8988T (cell line): Measurements from ENCODE around the gene ZNF221.

ENCODE experiments used
- DNase-seq: peaks from one replicate; pipeline ENCODE4 v3.0.0; 2011

The ZNF221 gene

GRCh38 chr19:43960411-43960810 lies 9.4 kb downstream of the ZNF221 start:
- no peak for DNase-seq

- DNase-seq: no peak
Observed at GRCh38 chr19:43966079-43966694, 15.2 kb downstream of the ZNF221 start.

- DNase-seq: no peak
Observed at GRCh38 chr19:43976732-43977131, 25.7 kb downstream of the ZNF221 start.

- DNase-seq: no peak
Observed at GRCh38 chr19:43983544-43983911, 32.5 kb downstream of the ZNF221 start.

- no peak for DNase-seq
Observed at GRCh38 chr19:43983912-43984686, 33.1 kb downstream of the ZNF221 start, which contains the start of gene ZNF155. TSS of gene ZNF155 (plus strand) at chr19:43984188. CDS start at chr19:43988544, 4,356 bp downstream.

- no peak for DNase-seq
Observed at GRCh38 chr19:43984687-43985000, 33.6 kb downstream of the ZNF221 start.

- no peak for DNase-seq
Observed at GRCh38 chr19:43997631-43998290, 46.7 kb downstream of the ZNF221 start.

GRCh38 chr19:44002212-44002565 lies 51.2 kb downstream of the ZNF221 start:
- no peak for DNase-seq

GRCh38 chr19:44002566-44003460 lies 51.8 kb downstream of the ZNF221 start, which contains the start of gene ZNF230:
TSS of gene ZNF230 (plus strand) at chr19:44002957. CDS start at chr19:44007079, 4,122 bp downstream.
- DNase-seq: peak; percentile 35

- DNase-seq: no peak
Observed at GRCh38 chr19:44003461-44004009, 52.5 kb downstream of the ZNF221 start.

- no peak for DNase-seq
Observed at GRCh38 chr19:44005973-44006372, 54.9 kb downstream of the ZNF221 start.

GRCh38 chr19:44007473-44007872 lies 56.4 kb downstream of the ZNF221 start:
- no peak for DNase-seq

- DNase-seq: no peak
Observed at GRCh38 chr19:44010468-44010867, 59.4 kb downstream of the ZNF221 start.
